HepG2 (cell line): ENCODE results near the gene UQCC2. TPM values are rescaled to one million over a fixed set of nuclear protein-coding genes. Genes with fewer than 3 reads are reported as not detected.

Source experiments
- ATAC-seq: fragments of 200-7000 bp; cut with Tn5 transposase; 3 replicates; pipeline ENCODE4 v1.9.1; 2020; ENCODE audit warnings: mild to moderate bottlenecking, moderate library complexity
- BruUV-seq: library from RNA; stranded (reverse); fragments of 400-500 nt; replicated peaks from 2 replicates; lab custom pipeline; 2021; lab: Mats Ljungman, UMichigan
- CTCF ChIA-PET: fragments of 300-600 bp; formaldehyde crosslinking; extraction: SDS; loops from one replicate; lab custom pipeline; 2021; ENCODE audit warnings: low total read pairs, inconsistent platforms, low intra/inter-chr PET ratio; lab: Yijun Ruan, JAX
- POLR2A ChIA-PET: fragments of 350-600 bp; sonication (Branson Sonifier 250); formaldehyde crosslinking; loops from one replicate; lab custom pipeline; 2020; ENCODE audit warnings: antibody characterized with exemption, inconsistent platforms; lab: Yijun Ruan, JAX
- DNase-seq: peaks from one replicate; pipeline ENCODE4 v3.0.0-alpha.2; 2015; ENCODE audit warnings: low spot score
- FAIRE-seq: peaks from 3 replicates; lab custom pipeline; 2011; peaks lifted over from hg19 to GRCh38; lab: Jason Lieb, UNC
- H2AFZ ChIP-seq: one replicate; pipeline ENCODE4 v1.6.1; 2011; ENCODE audit warnings: low read length, inconsistent platforms
- H3K27ac ChIP-seq: fragments of 300-600 bp; 3 replicates; pipeline ENCODE4 v1.8.0; 2011; ENCODE audit warnings: mixed run types, mild to moderate bottlenecking, mixed read lengths, low read length, inconsistent platforms; ENCODE audit not compliant: insufficient read depth; ENCODE audit errors: extremely low read length
- H3K27me3 ChIP-seq, 2 experiments: fragments of 200-600 bp in 1 of 2; 2 replicates in 1 of 2; 3 replicates in 1 of 2; pipeline versions ENCODE4 v1.6.0 to v1.8.0; 2011; ENCODE audit warnings: low read length in 2 of 2, mild to moderate bottlenecking in 2 of 2, moderate library complexity in 2 of 2, inconsistent platforms in 1 of 2; ENCODE audit not compliant: insufficient read depth in 2 of 2, control insufficient read depth in 1 of 2
- H3K36me3 ChIP-seq, 2 experiments: fragments of 200-600 bp in 1 of 2; replicated peaks in 1 of 2; 2 replicates in 1 of 2; 3 replicates in 1 of 2; pipeline versions ENCODE4 v1.5.1 to v1.8.0; 2011; ENCODE audit warnings: low read length in 2 of 2, inconsistent platforms in 1 of 2; ENCODE audit not compliant: insufficient read depth in 2 of 2, control insufficient read depth in 1 of 2
- H3K4me1 ChIP-seq: 2 replicates; pipeline ENCODE4 v1.5.1; 2012; ENCODE audit warnings: low read length, inconsistent platforms; ENCODE audit not compliant: insufficient read depth
- H3K4me2 ChIP-seq: 2 replicates; pipeline ENCODE4 v1.6.0; 2011; ENCODE audit warnings: low read depth, low read length, inconsistent platforms
- H3K4me3 ChIP-seq, 3 experiments: fragments of 200-600 bp in 1 of 3; sonication (generic), shearing (Covaris generic) in 1 of 3; replicated peaks in 1 of 3; 2 replicates each; pipeline ENCODE4 v1.5.1; 2011 to 2016; ENCODE audit warnings: low read length in 3 of 3, inconsistent platforms in 2 of 3, low read depth in 2 of 3, mild to moderate bottlenecking in 2 of 3, control low read depth in 1 of 3, mixed read lengths in 1 of 3; ENCODE audit not compliant: insufficient read depth in 1 of 3
- H3K79me2 ChIP-seq: one replicate; pipeline ENCODE4 v1.6.1; 2011; ENCODE audit warnings: low read length, inconsistent platforms; ENCODE audit not compliant: insufficient read depth
- H3K9ac ChIP-seq: 2 replicates; pipeline ENCODE4 v1.6.0; 2011; ENCODE audit warnings: mild to moderate bottlenecking, low read depth, low read length, inconsistent platforms; ENCODE audit not compliant: insufficient read depth
- H3K9me3 ChIP-seq: 2 replicates; pipeline ENCODE4 v1.5.1; 2012; ENCODE audit warnings: mild to moderate bottlenecking, low read length
- H4K20me1 ChIP-seq: 2 replicates; pipeline ENCODE4 v1.6.0; 2011; ENCODE audit warnings: inconsistent platforms, mild to moderate bottlenecking, low read length, moderate library complexity; ENCODE audit not compliant: insufficient read depth
- ATF7-NPFF ChIP-seq: sonication (generic); formaldehyde crosslinking; IDR thresholded peaks from 2 replicates; pipeline ENCODE4 v1.8.1; 2023; ENCODE audit warnings: mild to moderate bottlenecking, low read depth, missing genetic modification reagents, moderate library complexity
- CREB1 ChIP-seq, 2 experiments: fragments of 450-650 bp in 1 of 2; IDR thresholded peaks; 2 replicates each; pipeline ENCODE4 v1.6.1; 2016 to 2017; ENCODE audit warnings: control low read depth in 1 of 2, mild to moderate bottlenecking in 1 of 2, missing compliant biosample characterization in 1 of 2, missing genetic modification characterization in 1 of 2
- POLR2G ChIP-seq: fragments of 200-400 bp; formaldehyde crosslinking; IDR thresholded peaks from 2 replicates; pipeline ENCODE4 v1.6.1; 2018; ENCODE audit warnings: mild to moderate bottlenecking, low read depth, low read length, moderate library complexity
- ZNF512 ChIP-seq: sonication (generic); formaldehyde crosslinking; IDR thresholded peaks from 2 replicates; pipeline ENCODE4 v1.4.0; 2020; ENCODE audit warnings: mild to moderate bottlenecking, missing genetic modification reagents
- ZNF574 ChIP-seq: sonication (generic); formaldehyde crosslinking; IDR thresholded peaks from 2 replicates; pipeline ENCODE4 v1.4.0; 2020; ENCODE audit warnings: missing genetic modification reagents
- ZNF646 ChIP-seq: sonication (generic); formaldehyde crosslinking; IDR thresholded peaks from 2 replicates; pipeline ENCODE4 v1.9.0; 2021; ENCODE audit warnings: mild to moderate bottlenecking, missing genetic modification reagents
- ZNF782 ChIP-seq: sonication (generic); formaldehyde crosslinking; IDR thresholded peaks from 2 replicates; pipeline ENCODE4 v1.4.0; 2020; ENCODE audit warnings: missing genetic modification reagents, mild to moderate bottlenecking, borderline replicate concordance
- WGBS: methylation state at CpG from one replicate; pipeline ENCODE4 v1.1.6; 2017; ENCODE audit warnings: low lambda C conversion rate; 5-methylcytosine and 5-hydroxymethylcytosine counted together
- in situ Hi-C: cut with HindIII; loops from 2 replicates; pipeline ENCODE4 v1.10.0; 2017; ENCODE audit warnings: low pct_unique_long_range_greater_than_20kb; ENCODE audit not compliant: extremely low pct_ligation_motif_present
- intact Hi-C: fragments of 100-400 bp; cut with micrococcal nuclease; formaldehyde crosslinking; loops from one replicate; pipeline ENCODE4 v1.10.0; 2022; ENCODE audit not compliant: unreplicated experiment
- polyA plus RNA-seq, 8 experiments: library from polyadenylated mRNA; depleted of rRNA in 3 of 8; stranded (reverse) in 7 of 8; unstranded in 1 of 8; fragments of >200 nt; fragmentation: Illumina TruSeq in 4 of 8; extraction: Trizol in 4 of 8; gene quantifications; 2 replicates each; pipeline versions ENCODE4 v1.2.1 to v1.2.3, GENCODE V29; 2011 to 2016; ENCODE audit warnings: low read depth in 4 of 8, missing spikeins in 1 of 8, mixed read lengths in 1 of 8; ENCODE audit not compliant: insufficient read depth in 1 of 8
- total RNA-seq, 5 experiments: library from RNA; depleted of rRNA; stranded (reverse); fragments of >200 nt; fragmentation: Illumina TruSeq; extraction: Trizol; gene quantifications; 2 replicates each; pipeline ENCODE4 v1.2.3, GENCODE V29; 2016; ENCODE audit warnings: low read depth in 1 of 5

UQCC2 gene
- total and polyA plus RNA-seq, 2 of the 13 experiments (the other 11 are each of a cell fraction or from before 2014, with no cell fraction given), result 82.4 to 238 TPM

GRCh38 chr6:33686981-33687975 is 24.2 kb downstream of the UQCC2 start (continued):
- TF ChIP-seq ZNF782 (CRISPR knock-in tag) (no peak), ZNF574 (CRISPR knock-in tag) (no peak)

- FAIRE-seq (no peak), ATAC-seq (no peak), DNase-seq (no peak)
- 83% methylated on average over 6 of the region's 6 CpGs for WGBS
- no peak overlapping the region for H3K27ac ChIP-seq
- H3K4me3 ChIP-seq, result no peak overlapping the region
- H3K4me2 ChIP-seq, result no peak overlapping the region
- in situ Hi-C loops, result no loop called here
- BruUV-seq, result no TSS peak
- H3K9me3 ChIP-seq, result no peaks in the 10 kb centered on the region
- ChIA-PET CTCF (no interaction called here), POLR2A (no interaction called here)
- H3K9ac ChIP-seq, result no peak overlapping the region
- H3K27me3 ChIP-seq, result no peaks in the 10 kb centered on the region
- H3K79me2 ChIP-seq, result no peaks in the 10 kb centered on the region
- H4K20me1 ChIP-seq, result no peaks in the 10 kb centered on the region; the same call in 1 of the 2 replicates
- intact Hi-C loops, result no loop called here
- no peaks in the 10 kb centered on the region for H3K4me1 ChIP-seq
- H2AFZ ChIP-seq, result no peak overlapping the region
- H3K36me3 ChIP-seq, result peaks cover 7 to 37% of the 10 kb centered on the region in 2 experiments; a peak in 2 of 5 replicates
- no peak for TF ChIP-seq ATF7-NPFF (CRISPR knock-in tag)
- TF ChIP-seq CREB1 (IDR thresholded peaks at IDR 0.05), result peak; percentile 21; the same call in 1 of the 2 replicates
- no peak for TF ChIP-seq CREB1 (CRISPR knock-in tag; IDR thresholded peaks at IDR 0.05)
- TF ChIP-seq ZNF512 (CRISPR knock-in tag), result no peak
- TF ChIP-seq ZNF646 (CRISPR knock-in tag), result no peak
- 0 out of 2 replicates have a peak, but pooled peaks have one; percentile 23 for TF ChIP-seq POLR2G
Measured at GRCh38 chr6:33686225-33686924, 25.1 kb downstream of the UQCC2 start.
